ENCODE data around the gene DEFB124. TPM values are rescaled to one million over a fixed set of nuclear protein-coding genes. Genes with fewer than 3 reads are reported as not detected.

The DEFB124 gene, protein sequence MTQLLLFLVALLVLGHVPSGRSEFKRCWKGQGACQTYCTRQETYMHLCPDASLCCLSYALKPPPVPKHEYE
- total RNA-seq = not detected in 2 replicates

GRCh38 chr20:31474758-31475427 lies at the start of gene DEFB124, which contains the start of gene REM1:
TSS of gene DEFB124 (minus strand) at chr20:31475127. CDS start at chr20:31473013, 2,114 bp downstream.
TSS of gene REM1 (plus strand) at chr20:31475288. CDS start at chr20:31476446, 1,158 bp downstream.

GRCh38 chr20:31514154-31515071 lies 39.5 kb upstream of the DEFB124 start, which contains the start of gene HM13:
TSS of gene HM13 (plus strand) at chr20:31514442. CDS start at chr20:31514552, 110 bp downstream.

DNA sequence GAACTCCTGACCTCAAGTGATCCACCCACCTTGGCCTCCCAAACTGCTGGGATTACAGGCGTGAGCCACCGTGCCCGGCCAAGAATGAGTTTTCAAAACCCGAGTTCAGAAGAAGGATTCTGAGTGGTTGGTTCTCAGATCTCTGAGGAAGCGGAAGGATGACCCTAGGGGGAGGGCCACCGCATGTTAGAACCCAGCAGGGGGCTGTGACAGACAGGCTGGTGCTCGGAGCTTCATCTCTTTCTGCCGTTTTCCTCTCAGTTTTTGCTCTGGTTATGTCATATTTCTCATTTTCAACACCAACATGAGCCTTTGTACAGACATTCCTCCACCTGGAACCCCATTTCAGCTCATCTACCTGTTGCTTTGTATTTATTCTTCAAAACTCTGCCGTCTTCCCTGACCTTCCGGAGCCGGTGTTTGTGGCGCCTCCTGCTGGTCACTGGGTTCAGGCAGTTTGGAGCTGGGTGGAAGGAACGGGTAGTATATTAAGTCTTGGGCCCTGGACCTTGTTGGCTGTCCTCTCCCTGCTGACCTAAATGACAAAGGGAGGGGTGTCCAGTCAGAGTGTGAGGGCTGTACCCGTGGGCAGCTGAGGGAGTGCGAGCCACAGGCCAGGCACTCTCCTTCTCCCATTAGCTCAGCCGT lies 34.8 kb downstream of the DEFB124 start, which contains the start of gene DEFB123:
TSS of gene DEFB123 (plus strand) at position 621 of the 648 bp plus-strand sequence. CDS start 67 bp downstream, outside the sequence.

Other genes starting within 250 kb of the DEFB124 start
- gene DEFB115, start 217.5 kb downstream of the DEFB124 start, total RNA-seq = not detected in 2 replicates
- not detected in 2 replicates for gene DEFB116, start 166.5 kb downstream of the DEFB124 start, total RNA-seq
- gene DEFB118, start 106.5 kb downstream of the DEFB124 start, total RNA-seq = not detected in 2 replicates
- not detected in 2 replicates for gene DEFB119, start 84.5 kb downstream of the DEFB124 start, total RNA-seq
- not detected in 2 replicates for gene DEFB121, start 68.9 kb downstream of the DEFB124 start, total RNA-seq
- gene DEFB123, start 34.5 kb downstream of the DEFB124 start, total RNA-seq = not detected in 2 replicates
- under 0.01 TPM in 1 of 2 replicates, not detected in the other for gene REM1, start 161 bp upstream of the DEFB124 start, total RNA-seq
- gene HM13, start 39.3 kb upstream of the DEFB124 start, total RNA-seq = 76.9 and 84.2 TPM in 2 replicates
- 151 and 221 TPM in 2 replicates for gene ID1, start 130.2 kb upstream of the DEFB124 start, total RNA-seq
- gene COX4I2, start 162.8 kb upstream of the DEFB124 start, total RNA-seq = not detected in 2 replicates
- 125 and 131 TPM in 2 replicates for gene BCL2L1, start 247.7 kb upstream of the DEFB124 start, total RNA-seq